Kidney (tissue), 22 donors: ENCODE data around the gene DUSP14. TPM values are rescaled to one million over a fixed set of nuclear protein-coding genes. Genes with fewer than 3 reads are reported as not detected.
"Not testable (repeated sequence)": the region's sequence is repeated elsewhere in the genome, so short reads cannot be mapped to it uniquely, and the experiment has no call there.

ENCODE experiments used
- DNase-seq, 5 donors: peaks; one replicate each; pipeline ENCODE4 v3.0.0-alpha.2; 2013 to 2020
- FAIRE-seq: peaks from 2 replicates; lab custom pipeline; 2012; peaks lifted over from hg19 to GRCh38; lab: Jason Lieb, UNC
- H3K27ac ChIP-seq, 2 donors: one replicate each; pipeline ENCODE4 v1.7.0; 2013; ENCODE audit warnings: low read depth in 2 of 2, low read length in 2 of 2, inconsistent platforms in 1 of 2
- H3K27me3 ChIP-seq: one replicate; pipeline ENCODE4 v1.7.1; 2013; ENCODE audit warnings: low read length, inconsistent platforms; ENCODE audit not compliant: control insufficient read depth, insufficient read depth
- H3K36me3 ChIP-seq, 3 donors: one replicate each; pipeline versions ENCODE4 v1.7.0 to v1.7.1; 2013; ENCODE audit warnings: low read length in 3 of 3, control low read depth in 1 of 3, inconsistent platforms in 1 of 3; ENCODE audit not compliant: insufficient read depth in 3 of 3, control insufficient read depth in 2 of 3
- H3K4me1 ChIP-seq, 3 donors: one replicate each; pipeline versions ENCODE4 v1.7.0 to v1.7.1; 2013; ENCODE audit warnings: low read length in 3 of 3, inconsistent platforms in 1 of 3, low read depth in 1 of 3; ENCODE audit not compliant: control insufficient read depth in 2 of 3, insufficient read depth in 2 of 3
- H3K4me3 ChIP-seq, 3 donors: one replicate each; pipeline versions ENCODE4 v1.7.0 to v1.8.1; 2013; ENCODE audit warnings: low read length in 3 of 3, control low read depth in 1 of 3, inconsistent platforms in 1 of 3
- H3K9ac ChIP-seq, 3 donors: one replicate each; pipeline versions ENCODE4 v1.7.0 to v1.7.1; 2013; ENCODE audit warnings: low read length in 3 of 3, control low read depth in 1 of 3, inconsistent platforms in 1 of 3
- H3K9me3 ChIP-seq, 3 donors: one replicate each; pipeline versions ENCODE4 v1.7.0 to v1.7.1; 2013; ENCODE audit warnings: low read length in 3 of 3, control low read depth in 1 of 3, inconsistent platforms in 1 of 3; ENCODE audit not compliant: control insufficient read depth in 2 of 3, insufficient read depth in 1 of 3
- intact Hi-C: fragments of 100-400 bp; cut with DNase I; formaldehyde crosslinking; loops from one replicate; pipeline ENCODE4 v1.11.1; 2022
- long read RNA-seq, 10 donors: library from polyadenylated mRNA in 1 of 10; unstranded in 1 of 10; transcript quantifications; one replicate each; pipeline ENCODE4 v2.0.0 and lab custom pipeline, GENCODE V29; 2021 to 2026
- polyA plus RNA-seq: library from polyadenylated mRNA; stranded (reverse); fragments of 350-450 nt; fragmentation: Illumina TruSeq; extraction: RNeasy Lipid Tissue Mini Kit (QIAGEN cat#74804); gene quantifications from one replicate; pipeline ENCODE4 v1.2.3, GENCODE V29; 2014; ENCODE audit warnings: low read depth, low replicate concordance; ENCODE audit not compliant: insufficient read depth
- total RNA-seq: library from RNA; stranded (reverse); fragmentation: NEBNext Ultra II Directional; extraction: Animal tissue kit (Norgen Biotek cat#: 25700); gene quantifications from one replicate; pipeline ENCODE4 v1.2.1, GENCODE V29; 2021
- TF ChIP-seq, protein P1 (sequence below): IDR thresholded peaks from 3 replicates; pipeline ENCODE4 v1.5.1; 2012; ENCODE audit warnings: mild to moderate bottlenecking, moderate library complexity, borderline replicate concordance; ENCODE audit not compliant: insufficient read depth; ENCODE audit errors: extremely low read depth
- donor health status: control.
- donor health status: control.
- donor health status: control.
- donor health status: control.
- donor health status: control.
- donor health status: DM: yes; HTN: yes; CAD: no.
- donor health status: Normal renal cell carcinoma (clear cell type).

Gene DUSP14, protein sequence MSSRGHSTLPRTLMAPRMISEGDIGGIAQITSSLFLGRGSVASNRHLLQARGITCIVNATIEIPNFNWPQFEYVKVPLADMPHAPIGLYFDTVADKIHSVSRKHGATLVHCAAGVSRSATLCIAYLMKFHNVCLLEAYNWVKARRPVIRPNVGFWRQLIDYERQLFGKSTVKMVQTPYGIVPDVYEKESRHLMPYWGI
- total RNA-seq (9.7 TPM), polyA plus RNA-seq (13.4 TPM)
- long read RNA-seq, donor 1, partial matches to known transcripts = 0 of 4 reads
- long read RNA-seq, donor 1, other reads (novel, unspliced or antisense) = 0 of 4 reads
- long read RNA-seq, donor 2, transcript DUSP14-206 (3 exons, 1,537 nt) = major isoform, 11 of 11 reads
- long read RNA-seq, donor 2, partial matches to known transcripts = 0 of 11 reads
- long read RNA-seq, donor 2, other reads (novel, unspliced or antisense) = 0 of 11 reads
- long read RNA-seq, donor 3, transcript DUSP14-206 (3 exons, 1,537 nt) = major isoform, 7 of 27 reads
- long read RNA-seq, donor 3, partial matches to known transcripts = 19 of 27 reads
- long read RNA-seq, donor 3, other reads (novel, unspliced or antisense) = 0 of 27 reads
- long read RNA-seq, donor 4, transcript DUSP14-206 (3 exons, 1,537 nt) = major isoform, 6 of 14 reads
- long read RNA-seq, donor 4, partial matches to known transcripts = 7 of 14 reads
- long read RNA-seq, donor 4, other reads (novel, unspliced or antisense) = 0 of 14 reads
- long read RNA-seq, donor 5, partial matches to known transcripts = 0 of 1 reads
- long read RNA-seq, donor 5, other reads (novel, unspliced or antisense) = 0 of 1 reads
- long read RNA-seq, donor 6, transcript DUSP14-206 (3 exons, 1,537 nt) = major isoform, 20 of 21 reads
- long read RNA-seq, donor 6, partial matches to known transcripts = 0 of 21 reads
- long read RNA-seq, donor 6, other reads (novel, unspliced or antisense) = 0 of 21 reads
- long read RNA-seq, donor 7, transcript DUSP14-206 (3 exons, 1,537 nt) = major isoform, 10 of 10 reads
- long read RNA-seq, donor 7, partial matches to known transcripts = 0 of 10 reads
- long read RNA-seq, donor 7, other reads (novel, unspliced or antisense) = 0 of 10 reads
- long read RNA-seq, donor 8, transcript DUSP14-206 (3 exons, 1,537 nt) = major isoform, 11 of 11 reads
- long read RNA-seq, donor 8, partial matches to known transcripts = 0 of 11 reads
- long read RNA-seq, donor 8, other reads (novel, unspliced or antisense) = 0 of 11 reads
- long read RNA-seq, donor 9, transcript DUSP14-206 (3 exons, 1,537 nt) = major isoform, 7 of 7 reads
- long read RNA-seq, donor 9, partial matches to known transcripts = 0 of 7 reads
- long read RNA-seq, donor 9, other reads (novel, unspliced or antisense) = 0 of 7 reads
- long read RNA-seq, donor 10, transcript DUSP14-206 (3 exons, 1,537 nt) = major isoform, 6 of 7 reads
- long read RNA-seq, donor 10, partial matches to known transcripts = 0 of 7 reads
- long read RNA-seq, donor 10, other reads (novel, unspliced or antisense) = 0 of 7 reads

DNA sequence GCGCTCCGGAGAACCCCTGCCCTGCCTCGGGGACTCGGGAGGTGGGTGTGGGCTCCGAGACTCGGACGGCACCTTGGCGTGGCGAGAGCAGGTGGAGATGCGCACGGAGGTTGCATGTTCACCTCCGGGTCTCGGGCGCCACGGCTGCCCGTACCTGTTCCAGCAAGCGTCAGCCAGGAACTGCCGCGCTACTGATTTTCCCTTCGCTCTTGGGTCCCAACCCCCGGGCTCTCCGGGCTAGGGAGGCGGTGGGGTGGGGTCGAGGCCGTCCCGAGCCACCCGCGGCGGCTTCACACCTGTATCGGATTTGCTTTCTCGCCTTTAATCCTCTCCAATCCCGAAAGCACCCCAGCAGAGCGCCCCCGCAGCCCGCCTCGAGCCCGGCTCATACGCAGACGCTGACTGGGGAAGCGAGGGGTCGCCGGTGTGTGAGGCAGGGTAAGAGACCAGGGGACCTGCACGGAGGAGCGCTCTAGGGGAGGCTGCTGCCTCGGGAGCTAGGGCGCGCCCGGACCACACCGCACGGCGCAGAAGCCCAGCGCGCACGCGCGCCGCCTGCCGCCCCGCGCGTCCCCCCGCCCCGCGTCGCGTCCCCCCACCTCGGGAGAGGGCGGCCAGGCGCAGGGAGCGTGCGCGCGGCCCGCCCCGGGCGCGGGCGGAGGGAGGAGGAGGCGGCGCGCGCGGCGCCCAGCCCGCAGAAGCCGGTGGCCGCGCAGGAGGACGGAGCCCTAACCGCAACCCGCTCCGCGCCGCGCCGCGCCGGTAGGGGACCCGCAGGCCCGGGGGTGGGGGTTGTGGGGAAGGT is at the start of gene DUSP14:
Gene DUSP14, plus strand, starts transcription at position 695 of the 805 bp plus-strand sequence. CDS start 22,382 bp downstream, outside the sequence.
- peak within 1 kb of the TSS; percentile 37 to 71 (median 60) for H3K9ac ChIP-seq
- DNase-seq = peak; percentile 87 to 94 (median 91)
- peak within 1 kb of the TSS; percentile 88 to 92 for H3K27ac ChIP-seq
- no peaks in the 10 kb centered on the region for H3K27me3 ChIP-seq
- no peaks in the 10 kb centered on the region for H3K36me3 ChIP-seq
- no peak for FAIRE-seq
- peak within 1 kb of the TSS; percentile 69 to 79 (median 79) for H3K4me3 ChIP-seq
- TF ChIP-seq, protein P1, sequence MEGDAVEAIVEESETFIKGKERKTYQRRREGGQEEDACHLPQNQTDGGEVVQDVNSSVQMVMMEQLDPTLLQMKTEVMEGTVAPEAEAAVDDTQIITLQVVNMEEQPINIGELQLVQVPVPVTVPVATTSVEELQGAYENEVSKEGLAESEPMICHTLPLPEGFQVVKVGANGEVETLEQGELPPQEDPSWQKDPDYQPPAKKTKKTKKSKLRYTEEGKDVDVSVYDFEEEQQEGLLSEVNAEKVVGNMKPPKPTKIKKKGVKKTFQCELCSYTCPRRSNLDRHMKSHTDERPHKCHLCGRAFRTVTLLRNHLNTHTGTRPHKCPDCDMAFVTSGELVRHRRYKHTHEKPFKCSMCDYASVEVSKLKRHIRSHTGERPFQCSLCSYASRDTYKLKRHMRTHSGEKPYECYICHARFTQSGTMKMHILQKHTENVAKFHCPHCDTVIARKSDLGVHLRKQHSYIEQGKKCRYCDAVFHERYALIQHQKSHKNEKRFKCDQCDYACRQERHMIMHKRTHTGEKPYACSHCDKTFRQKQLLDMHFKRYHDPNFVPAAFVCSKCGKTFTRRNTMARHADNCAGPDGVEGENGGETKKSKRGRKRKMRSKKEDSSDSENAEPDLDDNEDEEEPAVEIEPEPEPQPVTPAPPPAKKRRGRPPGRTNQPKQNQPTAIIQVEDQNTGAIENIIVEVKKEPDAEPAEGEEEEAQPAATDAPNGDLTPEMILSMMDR = no peak
- peaks cover 5 to 8% (median 6%) of the 10 kb centered on the region in 3 donors for H3K4me1 ChIP-seq
- no peaks in the 10 kb centered on the region for H3K9me3 ChIP-seq
- intact Hi-C loops = no loop called here

DNA sequence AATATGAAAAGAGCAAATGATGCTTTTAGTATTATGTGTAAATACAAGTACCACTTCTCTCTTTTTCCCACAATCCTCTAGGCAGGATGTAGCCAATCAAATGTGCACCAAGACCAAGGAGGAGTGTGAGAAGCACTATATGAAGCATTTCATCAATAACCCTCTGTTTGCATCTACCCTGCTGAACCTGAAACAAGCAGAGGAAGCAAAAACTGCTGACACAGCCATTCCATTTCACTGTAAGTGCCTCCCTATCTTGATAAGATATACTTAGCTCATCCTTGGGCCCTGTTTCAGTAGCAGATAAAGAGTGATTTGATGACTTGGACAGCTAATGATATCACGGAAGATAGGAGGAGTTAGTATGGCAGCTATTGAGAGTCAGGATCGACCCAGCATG is 49.3 kb upstream of the DUSP14 start:
- H3K27ac ChIP-seq = no peak overlapping the region
- intact Hi-C loops = no loop called here
- TF ChIP-seq, protein P1 = no peak
- DNase-seq = no peak
- H3K4me3 ChIP-seq = no peak overlapping the region
- peaks cover 0 to 22% (median 4%) of the 10 kb centered on the region in 3 donors for H3K36me3 ChIP-seq
- H3K27me3 ChIP-seq = no peaks in the 10 kb centered on the region
- no peak overlapping the region for H3K9ac ChIP-seq
- no peaks in the 10 kb centered on the region for H3K9me3 ChIP-seq
- FAIRE-seq = no peak
- H3K4me1 ChIP-seq = no peaks in the 10 kb centered on the region

DNA sequence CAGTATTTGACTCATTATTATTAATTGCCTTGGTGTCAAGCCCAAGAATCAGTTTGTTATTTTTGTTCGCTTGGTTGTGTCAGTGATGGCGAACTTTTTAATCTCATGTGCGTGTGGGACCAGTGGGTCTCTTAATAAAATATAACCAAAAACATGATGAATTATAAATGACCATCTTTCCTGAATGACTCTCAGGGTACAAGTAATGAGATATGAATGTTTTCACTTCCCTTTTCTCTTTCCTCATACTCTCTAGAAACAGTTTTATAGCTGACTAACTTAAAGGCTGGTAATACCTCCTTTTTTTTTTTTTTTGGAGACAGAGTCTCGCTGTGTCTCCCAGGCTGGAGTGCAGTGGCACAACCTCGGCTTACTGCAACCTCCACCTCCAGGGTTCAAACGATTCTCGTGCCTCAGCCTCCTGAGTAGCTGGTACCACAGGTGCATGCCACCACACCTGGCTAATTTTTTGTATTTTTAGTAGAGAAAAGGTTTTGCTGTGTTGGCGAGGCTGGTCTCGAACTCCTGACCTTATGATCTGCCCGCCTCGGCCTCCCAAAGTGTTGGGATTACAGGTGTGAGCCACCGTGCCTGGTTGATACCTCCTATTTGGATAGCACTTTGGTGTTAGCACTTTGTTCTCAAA is 48.2 kb upstream of the DUSP14 start:
- H3K4me1 ChIP-seq, H3K27ac ChIP-seq, H3K4me3 ChIP-seq, H3K9me3 ChIP-seq, FAIRE-seq, DNase-seq, H3K27me3 ChIP-seq, intact Hi-C loops, H3K9ac ChIP-seq: not testable (repeated sequence)
- peaks cover 0 to 22% (median 4%) of the 10 kb centered on the region in 3 donors for H3K36me3 ChIP-seq
